K562 (cell line): ENCODE data around the gene BOLL. TPM values are rescaled to one million over a fixed set of nuclear protein-coding genes. Genes with fewer than 3 reads are reported as not detected.
A peak's percentile ranks its signal among the peaks of the same experiment; 100 is the strongest.

Source experiments
- AFF1 ChIP-seq, 2 experiments: fragments of 450-650 bp; IDR thresholded peaks; 2 replicates each; pipeline ENCODE4 v1.6.1; 2018; ENCODE audit warnings: mild to moderate bottlenecking in 2 of 2, low read depth in 1 of 2; ENCODE audit not compliant: partially characterized antibody in 2 of 2
- C11orf30 ChIP-seq: fragments of 450-650 bp; IDR thresholded peaks from 2 replicates; pipeline ENCODE4 v1.6.1; 2016; ENCODE audit warnings: low read depth, mild to moderate bottlenecking
- CHD2 ChIP-seq: IDR thresholded peaks from 2 replicates; pipeline ENCODE4 v1.6.1; 2011; ENCODE audit warnings: low read depth, low read length
- CREM ChIP-seq: IDR thresholded peaks from 2 replicates; pipeline ENCODE4 v1.6.1; 2014; ENCODE audit warnings: antibody characterized with exemption, low read depth
- CTBP1 ChIP-seq: fragments of 450-650 bp; IDR thresholded peaks from 2 replicates; pipeline ENCODE4 v1.6.1; 2016; ENCODE audit warnings: borderline replicate concordance
- EP400 ChIP-seq: fragments of 450-650 bp; IDR thresholded peaks from 2 replicates; pipeline ENCODE4 v1.6.1; 2017; ENCODE audit warnings: antibody characterized with exemption, mild to moderate bottlenecking, moderate library complexity
- ESRRA ChIP-seq: fragments of 450-650 bp; IDR thresholded peaks from 2 replicates; pipeline ENCODE4 v1.6.1; 2014; ENCODE audit warnings: low read depth, mild to moderate bottlenecking, moderate library complexity, borderline replicate concordance
- GABPB1 ChIP-seq: sonication (generic); formaldehyde crosslinking; IDR thresholded peaks from 2 replicates; pipeline ENCODE4 v1.8.0; 2022; ENCODE audit warnings: mild to moderate bottlenecking, missing genetic modification reagents
- GATAD2B ChIP-seq: fragments of 450-650 bp; IDR thresholded peaks from 2 replicates; pipeline ENCODE4 v1.6.1; 2017; ENCODE audit warnings: mild to moderate bottlenecking, borderline replicate concordance
- HES1 ChIP-seq: fragments of 450-650 bp; IDR thresholded peaks from 2 replicates; pipeline ENCODE4 v1.6.1; 2016; ENCODE audit warnings: low read depth, mild to moderate bottlenecking, moderate library complexity
- NRF1 ChIP-seq, 2 experiments: fragments of 450-650 bp; IDR thresholded peaks in 1 of 2; conservative IDR thresholded peaks in 1 of 2; 2 replicates each; pipeline ENCODE4 v1.6.1; 2014; ENCODE audit warnings: mild to moderate bottlenecking in 2 of 2
- PRDM10 ChIP-seq: fragments of 450-650 bp; IDR thresholded peaks from 2 replicates; pipeline ENCODE4 v1.6.1; 2018; ENCODE audit not compliant: partially characterized antibody
- RBM25 ChIP-seq: fragments of 200-400 bp; formaldehyde crosslinking; IDR thresholded peaks from 2 replicates; pipeline ENCODE4 v1.6.1; 2018; ENCODE audit warnings: low read length, low read depth, moderate library complexity; ENCODE audit not compliant: severe bottlenecking
- SIN3A ChIP-seq, 2 experiments: fragments of 150-350 bp in 1 of 2; IDR thresholded peaks; 2 replicates each; pipeline ENCODE4 v1.6.1; 2011 to 2016; ENCODE audit warnings: borderline replicate concordance in 2 of 2, low read depth in 2 of 2, low read length in 2 of 2, mild to moderate bottlenecking in 2 of 2, moderate library complexity in 2 of 2; ENCODE audit not compliant: control insufficient read depth in 1 of 2
- SMARCE1 ChIP-seq: fragments of 450-650 bp; IDR thresholded peaks from 2 replicates; pipeline ENCODE4 v1.7.1; 2016; ENCODE audit warnings: mild to moderate bottlenecking
- TAF1 ChIP-seq: IDR thresholded peaks from 2 replicates; pipeline ENCODE4 v1.6.1; 2011; ENCODE audit warnings: mild to moderate bottlenecking, low read length, moderate library complexity; ENCODE audit not compliant: insufficient read depth, control insufficient read depth, severe bottlenecking; ENCODE audit errors: extremely low read depth
- ZFP1 ChIP-seq: fragments of 450-650 bp; formaldehyde crosslinking; IDR thresholded peaks from 2 replicates; pipeline ENCODE4 v1.4.0; 2020; ENCODE audit warnings: mild to moderate bottlenecking, mixed read lengths
- ZNF277 ChIP-seq: fragments of 250-450 bp; sonication (Bioruptor Pico); IDR thresholded peaks from 2 replicates; pipeline ENCODE4 v1.8.0; 2022; ENCODE audit warnings: inconsistent platforms, mild to moderate bottlenecking, moderate library complexity, borderline replicate concordance
- polyA plus RNA-seq, 8 experiments: library from polyadenylated mRNA; depleted of rRNA in 4 of 8; stranded (reverse) in 5 of 8; unstranded in 3 of 8; fragments of >200 nt; fragmentation: Nextera tagmentation in 2 of 8; fragmentation: Illumina TruSeq in 1 of 8; extraction: Ambion mirVana in 2 of 8; extraction: Trizol in 1 of 8; gene quantifications; 2 replicates each; pipeline versions ENCODE4 v1.2.1 to v1.2.3, GENCODE V29; 2011 to 2014; ENCODE audit warnings: inconsistent platforms in 1 of 8, missing spikeins in 1 of 8
- total RNA-seq, 7 experiments: library from RNA; depleted of rRNA in 6 of 7; stranded (reverse); fragments of >200 nt in 6 of 7; fragmentation: Illumina TruSeq in 2 of 7; extraction: Trizol in 2 of 7; gene quantifications; 2 replicates each; pipeline versions ENCODE4 v1.2.1 to v1.2.3, GENCODE V29; 2011 to 2021; ENCODE audit warnings: low replicate concordance in 1 of 7

BOLL gene
- total and polyA plus RNA-seq, 9 of the 15 experiments (the other 6 are each of a cell fraction or from before 2014, with no cell fraction given): 0.11 to 0.55 (median 0.19) TPM; not detected in 1

- TF ChIP-seq ZNF277 (CRISPR knock-in tag): no peak
- peak in 1 of 2 experiments; percentile 55; a peak in 1 of 4 replicates for TF ChIP-seq SIN3A (IDR thresholded peaks at IDR 0.05; ENCODE audit: borderline replicate concordance in 2 of 2, control insufficient read depth in 1 of 2, low read depth in 2 of 2, low read length in 2 of 2)
- no peak for TF ChIP-seq ESRRA
- TF ChIP-seq EP400: no peak
- TF ChIP-seq AFF1 (IDR thresholded peaks at IDR 0.05; ENCODE audit: low read depth in 1 of 2, partially characterized antibody in 2 of 2): peak in 1 of 2 experiments; percentile 75
- TF ChIP-seq TAF1: peak; percentile 56
- no peak for TF ChIP-seq ZFP1
- TF ChIP-seq SMARCE1: no peak
- peak; percentile 95 for TF ChIP-seq RBM25
- TF ChIP-seq CREM: peak; percentile 47; the same call in 1 of the 2 replicates
- TF ChIP-seq PRDM10: peak; percentile 46
- no peak for TF ChIP-seq GABPB1 (CRISPR knock-in tag)
- peak; percentile 72 for TF ChIP-seq CHD2
- 0 out of 2 replicates have a peak, but pooled peaks have one; percentile 46 for TF ChIP-seq GATAD2B
- peak; percentile 78 to 80 for TF ChIP-seq NRF1 (conservative IDR thresholded peaks at IDR 0.05 in 1 of 2, IDR thresholded peaks at IDR 0.05 in 1 of 2)
- no peak for TF ChIP-seq HES1
- TF ChIP-seq C11orf30: no peak
- no peak for TF ChIP-seq CTBP1
Measured at GRCh38 chr2:197804049-197804757, 19.1 kb upstream of the BOLL start, which contains the start of gene PLCL1 (continued).
